MM.1S (cell line): ENCODE data around the gene XYLT1.

Experiments used
- EZH2 ChIP-seq: fragments of 300-600 bp; sonication (generic); optimal IDR thresholded peaks from 2 replicates; pipeline ENCODE3; 2017; ENCODE audit warnings: low read depth, mild to moderate bottlenecking, antibody characterized with exemption, low read length, mixed read lengths
- EZH2phosphoT487 ChIP-seq: fragments of 300-600 bp; sonication (generic); IDR thresholded peaks from 2 replicates; pipeline ENCODE4 v1.6.1; 2018; ENCODE audit warnings: antibody characterized with exemption, low read length
- TF ChIP-seq, protein P1 (sequence below): fragments of 300-600 bp; sonication (generic); IDR thresholded peaks from 2 replicates; pipeline ENCODE4 v1.5.1; 2016; ENCODE audit warnings: antibody characterized with exemption, low read length, mixed read lengths

DNA sequence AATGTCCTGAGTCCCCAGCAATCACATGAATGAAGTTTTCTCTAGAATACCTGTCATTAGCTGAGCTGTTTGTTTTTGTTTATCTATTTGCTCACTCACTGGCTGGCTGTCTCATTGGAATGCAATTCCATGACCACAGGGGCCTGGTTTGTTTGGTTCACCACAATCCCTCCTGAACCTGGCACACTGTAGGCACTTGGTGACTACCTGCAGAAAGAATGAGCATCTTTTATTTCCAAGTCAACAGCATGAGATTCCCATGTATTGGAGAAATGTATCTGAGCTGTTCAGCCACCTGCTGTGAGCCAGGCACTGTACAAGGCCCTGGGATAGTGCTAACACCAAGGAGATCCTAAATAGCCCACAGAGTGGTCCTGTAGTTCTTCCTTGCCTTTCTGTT is 345.1 kb downstream of the XYLT1 start:
- TF ChIP-seq, protein P1, sequence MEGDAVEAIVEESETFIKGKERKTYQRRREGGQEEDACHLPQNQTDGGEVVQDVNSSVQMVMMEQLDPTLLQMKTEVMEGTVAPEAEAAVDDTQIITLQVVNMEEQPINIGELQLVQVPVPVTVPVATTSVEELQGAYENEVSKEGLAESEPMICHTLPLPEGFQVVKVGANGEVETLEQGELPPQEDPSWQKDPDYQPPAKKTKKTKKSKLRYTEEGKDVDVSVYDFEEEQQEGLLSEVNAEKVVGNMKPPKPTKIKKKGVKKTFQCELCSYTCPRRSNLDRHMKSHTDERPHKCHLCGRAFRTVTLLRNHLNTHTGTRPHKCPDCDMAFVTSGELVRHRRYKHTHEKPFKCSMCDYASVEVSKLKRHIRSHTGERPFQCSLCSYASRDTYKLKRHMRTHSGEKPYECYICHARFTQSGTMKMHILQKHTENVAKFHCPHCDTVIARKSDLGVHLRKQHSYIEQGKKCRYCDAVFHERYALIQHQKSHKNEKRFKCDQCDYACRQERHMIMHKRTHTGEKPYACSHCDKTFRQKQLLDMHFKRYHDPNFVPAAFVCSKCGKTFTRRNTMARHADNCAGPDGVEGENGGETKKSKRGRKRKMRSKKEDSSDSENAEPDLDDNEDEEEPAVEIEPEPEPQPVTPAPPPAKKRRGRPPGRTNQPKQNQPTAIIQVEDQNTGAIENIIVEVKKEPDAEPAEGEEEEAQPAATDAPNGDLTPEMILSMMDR, result no peak
- TF ChIP-seq EZH2, result no peak
- TF ChIP-seq EZH2phosphoT487, result no peak
